Body of pancreas (tissue), 4 donors: Measurements from ENCODE around the gene CFAP57. TPM values are rescaled to one million over a fixed set of nuclear protein-coding genes. Genes with fewer than 3 reads are reported as not detected.
A peak's percentile ranks its signal among the peaks of the same experiment; 100 is the strongest.

Source experiments
- ATAC-seq: fragments of 150-250 bp; one replicate; pipeline ENCODE4 v1.9.1; 2016
- DNase-seq, 4 donors: peaks; one replicate each; pipeline ENCODE4 v3.0.0-alpha.2; 2019
- H3K27ac ChIP-seq, 4 donors: fragments of 200-600 bp; sonication (generic); 1 replicate in 3 of 4; 2 replicates in 1 of 4; pipeline versions ENCODE4 v1.5.1 to v1.6.1; 2016 to 2019; ENCODE audit warnings: mild to moderate bottlenecking in 1 of 4, mixed read lengths in 1 of 4, moderate library complexity in 1 of 4
- H3K27me3 ChIP-seq, 2 donors: fragments of 200-600 bp; sonication (generic); one replicate each; pipeline ENCODE4 v1.6.0; 2016; ENCODE audit warnings: mild to moderate bottlenecking in 1 of 2
- H3K36me3 ChIP-seq, 2 donors: fragments of 200-600 bp; sonication (generic); replicated peaks in 1 of 2; 2 replicates each; pipeline ENCODE4 v1.5.1; 2016; ENCODE audit warnings: low read depth in 2 of 2; ENCODE audit not compliant: insufficient read depth in 1 of 2
- H3K4me1 ChIP-seq: fragments of 200-600 bp; sonication (generic); one replicate; pipeline ENCODE4 v1.6.0; 2016
- H3K4me3 ChIP-seq, 2 donors: fragments of 200-600 bp; sonication (generic); 1 replicate in 1 of 2; 2 replicates in 1 of 2; pipeline ENCODE4 v1.5.1; 2016 to 2019
- H3K9me3 ChIP-seq, 3 donors: fragments of 200-600 bp; sonication (generic); 1 replicate in 2 of 3; 2 replicates in 1 of 3; pipeline ENCODE4 v1.5.1; 2016
- CTCF ChIP-seq, 7 experiments: fragments of 450-650 bp in 4 of 7; fragments of 200-600 bp in 3 of 7; sonication (generic) in 3 of 7; IDR thresholded peaks; one replicate each; pipeline ENCODE4 v1.5.1; 2016 to 2019; ENCODE audit warnings: antibody characterized with exemption in 7 of 7
- POLR2A ChIP-seq, 3 donors: fragments of 450-650 bp; IDR thresholded peaks; one replicate each; pipeline ENCODE4 v1.6.1; 2016; ENCODE audit warnings: antibody characterized with exemption in 3 of 3, mild to moderate bottlenecking in 2 of 3
- WGBS, 2 donors: methylation state at CpG; one replicate each; pipeline ENCODE4 v1.1.5; 2017; 5-methylcytosine and 5-hydroxymethylcytosine counted together
- intact Hi-C: fragments of 100-400 bp; cut with DNase I; formaldehyde crosslinking; loops from one replicate; pipeline ENCODE4 v1.15.1; 2023
- total RNA-seq, 2 donors: library from RNA; depleted of rRNA; stranded (reverse); fragments of >200 nt; gene quantifications; one replicate each; pipeline ENCODE4 v1.1.0, GENCODE V29; 2016

Gene CFAP57
- total RNA-seq = 1 to 10 TPM in 1 of 2 donors, under 1 TPM in 1; 0.26 to 1.3 TPM

GRCh38 chr1:43171876-43172526, at the start of gene CFAP57, which contains the start of gene EBNA1BP2:
Gene CFAP57 (plus strand): TSS chr1:43172330. CDS start chr1:43172754, 424 bp downstream.
Gene EBNA1BP2 (minus strand): TSS chr1:43172290. CDS start chr1:43172118, 172 bp downstream.
- Histone ChIP-seq H3K4me1 (peaks cover 16% of the 10 kb centered on the region), H3K27ac (peak within 1 kb of the TSS in 3 of 4 donors; percentile 1 to 77 (median 61)), H3K27me3 (no peaks in the 10 kb centered on the region), H3K36me3 (peaks cover 0 to 10% of the 10 kb centered on the region in 2 donors), H3K9me3 (no peaks in the 10 kb centered on the region), H3K4me3 (peak within 1 kb of the TSS; percentile 60 to 94)
- ATAC-seq (peak; percentile 93), DNase-seq (peak; percentile 92 to 96 (median 93))
- WGBS, 2 donors = 0 to 1% methylated on average over 25 to 45 of the region's 45 CpGs
- intact Hi-C loops = no loop called here
- no peak for TF ChIP-seq CTCF (IDR thresholded peaks at IDR 0.05)
- TF ChIP-seq POLR2A (IDR thresholded peaks at IDR 0.05) = peak in 2 of 3 donors; percentile 36 to 54

DNA sequence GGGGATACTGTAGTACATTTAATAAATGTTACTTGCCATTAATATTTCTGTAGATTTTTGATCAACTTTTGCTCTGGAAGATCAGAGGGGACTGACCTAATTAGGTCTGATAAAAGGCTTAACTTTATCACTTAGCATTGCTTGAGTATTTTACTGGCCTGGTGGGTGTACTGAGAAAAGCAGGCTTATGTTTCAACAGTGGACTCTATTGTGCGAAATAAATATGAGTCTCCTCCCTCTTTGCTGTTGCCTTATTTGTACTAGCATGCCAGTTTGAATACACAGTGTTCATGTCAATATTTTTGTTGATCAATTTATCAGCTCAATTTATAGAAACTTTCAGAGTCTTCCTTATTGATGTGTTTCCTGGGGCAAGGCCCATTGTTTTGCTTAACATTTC, 49.1 kb upstream of the CFAP57 start:
- H3K27me3 ChIP-seq = no peaks in the 10 kb centered on the region
- DNase-seq (no peak), ATAC-seq (no peak)
- 78 to 94% methylated on average over 1 of the region's 1 CpG for WGBS, 2 donors
- H3K4me3 ChIP-seq = no peak overlapping the region
- intact Hi-C loops = no loop called here
- no peaks in the 10 kb centered on the region for H3K36me3 ChIP-seq
- no peaks in the 10 kb centered on the region for H3K9me3 ChIP-seq
- no peaks in the 10 kb centered on the region for H3K4me1 ChIP-seq
- H3K27ac ChIP-seq = no peak overlapping the region
- no peak for TF ChIP-seq CTCF (IDR thresholded peaks at IDR 0.05)
- no peak for TF ChIP-seq POLR2A (IDR thresholded peaks at IDR 0.05)

DNA sequence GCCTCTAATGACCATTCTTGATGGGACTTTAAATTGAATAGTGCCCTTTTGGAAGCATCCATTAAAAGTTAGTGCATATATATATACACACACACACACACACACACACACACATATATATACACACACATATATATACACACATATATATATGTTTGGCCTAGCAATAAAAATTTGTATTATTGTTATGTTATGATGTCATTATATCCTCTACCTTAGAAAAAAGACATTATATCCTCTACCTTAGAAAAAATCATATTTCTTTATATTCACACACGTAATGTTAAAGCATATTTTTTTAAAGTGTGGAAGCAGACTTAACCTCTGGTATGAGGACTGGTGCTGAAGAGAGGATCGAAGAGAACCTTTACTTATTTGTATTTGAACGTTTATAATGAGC, 43.3 kb upstream of the CFAP57 start:
- Histone ChIP-seq H3K36me3 (no peaks in the 10 kb centered on the region), H3K27me3 (no peaks in the 10 kb centered on the region), H3K4me3 (no peak overlapping the region), H3K27ac (no peak overlapping the region), H3K9me3 (no peaks in the 10 kb centered on the region), H3K4me1 (no peaks in the 10 kb centered on the region)
- intact Hi-C loops = no loop called here
- WGBS, 2 donors = 71 to 73% methylated on average over 3 of the region's 3 CpGs
- TF ChIP-seq CTCF (IDR thresholded peaks at IDR 0.05) (no peak), POLR2A (IDR thresholded peaks at IDR 0.05) (no peak)
- ATAC-seq (no peak), DNase-seq (no peak)

GRCh38 chr1:43129426-43129825, 42.7 kb upstream of the CFAP57 start:
- DNase-seq (no peak), ATAC-seq (no peak)
- 60 to 71% methylated on average over 5 of the region's 5 CpGs for WGBS, 2 donors
- TF ChIP-seq CTCF (IDR thresholded peaks at IDR 0.05) = no peak
- TF ChIP-seq POLR2A (IDR thresholded peaks at IDR 0.05) = no peak
- Histone ChIP-seq H3K4me1 (no peaks in the 10 kb centered on the region), H3K9me3 (no peaks in the 10 kb centered on the region), H3K4me3 (no peak overlapping the region), H3K27me3 (no peaks in the 10 kb centered on the region), H3K36me3 (no peaks in the 10 kb centered on the region), H3K27ac (no peak overlapping the region)
- intact Hi-C loops = no loop called here

DNA sequence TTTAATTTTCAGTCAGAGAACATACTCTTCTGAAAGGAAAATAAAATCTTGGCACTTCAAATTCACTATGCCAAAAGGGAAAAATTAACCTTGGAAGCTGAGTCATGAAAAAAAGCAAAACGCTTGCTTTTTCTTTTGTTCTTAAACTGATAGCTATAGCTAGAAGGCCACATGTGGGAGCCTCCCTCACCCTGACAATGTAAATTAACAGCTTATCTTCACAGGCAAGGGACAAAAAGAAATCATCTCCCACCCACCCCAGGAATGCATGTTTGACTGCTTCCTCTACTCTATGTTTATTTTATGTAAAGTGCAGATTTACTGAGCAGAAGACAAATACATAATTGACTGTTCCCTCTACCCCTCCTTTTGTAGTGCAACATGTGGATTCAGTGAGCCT, 38.1 kb upstream of the CFAP57 start:
- TF ChIP-seq POLR2A (IDR thresholded peaks at IDR 0.05) (no peak), CTCF (IDR thresholded peaks at IDR 0.05) (no peak)
- no peaks in the 10 kb centered on the region for H3K9me3 ChIP-seq
- no peaks in the 10 kb centered on the region for H3K36me3 ChIP-seq
- no peaks in the 10 kb centered on the region for H3K4me1 ChIP-seq
- H3K27ac ChIP-seq = no peak overlapping the region
- H3K27me3 ChIP-seq = no peaks in the 10 kb centered on the region
- no peak for ATAC-seq
- intact Hi-C loops = no loop called here
- WGBS, 2 donors = 11 to 12% methylated on average over 1 of the region's 1 CpG
- H3K4me3 ChIP-seq = no peak overlapping the region
- no peak for DNase-seq
